Measurements from ENCODE around the gene MACROD2. TPM values are rescaled to one million over a fixed set of nuclear protein-coding genes. Genes with fewer than 3 reads are reported as not detected.

Gene MACROD2
- total and polyA plus RNA-seq, 2 of the 4 experiments (the other 2 are of a cell fraction): not detected

DNA sequence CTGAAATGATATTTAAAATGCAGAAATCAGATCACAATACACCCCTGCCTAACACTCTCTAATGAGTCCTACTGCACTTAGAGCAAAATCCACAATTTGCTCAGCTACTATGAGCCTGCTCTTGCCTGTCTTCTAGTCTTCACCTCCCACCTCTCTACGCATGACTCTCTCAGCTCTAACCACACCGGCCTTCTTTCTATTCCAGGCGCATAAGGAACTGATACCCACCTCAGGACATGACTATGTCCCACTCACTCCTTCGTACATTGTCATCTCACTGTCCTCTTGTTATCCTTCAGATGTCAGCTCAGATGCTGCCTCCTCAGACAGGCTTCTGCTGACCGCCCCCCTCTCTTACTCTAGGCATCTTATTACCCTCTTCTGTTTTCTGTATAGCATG is 543.1 kb downstream of the MACROD2 start:
- Histone ChIP-seq H2BK5ac (ENCODE audit: low read depth, low read length, poor library complexity, severe bottlenecking) (no peak overlapping the region), H3K27ac (ENCODE audit: insufficient read depth, low read length) (no peak overlapping the region), H3K4me2 (ENCODE audit: low read depth, low read length) (no peak overlapping the region), H2BK20ac (ENCODE audit: low read depth, low read length) (no peak overlapping the region), H3K79me1 (ENCODE audit: low read depth in 1 of 2, low read length in 2 of 2) (no peaks in the 10 kb centered on the region), H3K4me3 (ENCODE audit: insufficient read depth, low read depth, low read length) (no peak overlapping the region), H3K36me3 (ENCODE audit: control insufficient read depth, insufficient read depth, low read length) (no peaks in the 10 kb centered on the region), H4K8ac (ENCODE audit: low read depth in 2 of 2, low read length in 2 of 2) (no peak overlapping the region), H4K91ac (ENCODE audit: insufficient read depth, low read depth, low read length) (no peak overlapping the region), H2BK15ac (ENCODE audit: low read depth, low read length) (no peak overlapping the region), H3K27me3 (ENCODE audit: control insufficient read depth, insufficient read depth, low read length) (no peaks in the 10 kb centered on the region), H3K9ac (ENCODE audit: low read depth, low read length) (no peak overlapping the region), H3K4me1 (ENCODE audit: control insufficient read depth, insufficient read depth, low read length) (no peaks in the 10 kb centered on the region), H3K9me1 (ENCODE audit: insufficient read depth, low read length) (no peaks in the 10 kb centered on the region), H3K4ac (ENCODE audit: low read depth, low read length) (no peak overlapping the region), H2AFZ (replicated peaks; ENCODE audit: low read length, poor library complexity) (no peak overlapping the region), H3K18ac (ENCODE audit: low read depth, low read length) (no peak overlapping the region), H3K9me3 (ENCODE audit: control insufficient read depth, insufficient read depth, low read length) (no peaks in the 10 kb centered on the region), H3K23ac (ENCODE audit: low read depth, low read length) (no peak overlapping the region), H2AK9ac (replicated peaks; ENCODE audit: low read depth, low read length, poor library complexity) (no peak overlapping the region), H4K5ac (ENCODE audit: low read depth, low read length) (no peak overlapping the region), H2BK120ac (ENCODE audit: low read depth, low read length) (no peak overlapping the region), H3K14ac (replicated peaks; ENCODE audit: low read depth, low read length) (no peak overlapping the region), H2AK5ac (ENCODE audit: low read depth, low read length) (no peak overlapping the region), H4K20me1 (ENCODE audit: insufficient read depth, low read length) (no peaks in the 10 kb centered on the region), H3K56ac (ENCODE audit: extremely low read depth, insufficient read depth, low read length) (no peak overlapping the region)
- ATAC-seq (ENCODE audit: low read depth) (no peak), DNase-seq (no peak)
- no peak for TF ChIP-seq RAD21 (IDR thresholded peaks at IDR 0.05; ENCODE audit: low read length)
- TF ChIP-seq CTCF (conservative IDR thresholded peaks at IDR 0.05; ENCODE audit: low read depth, low read length): no peak
- no peak for TF ChIP-seq RFX5 (IDR thresholded peaks at IDR 0.05; ENCODE audit: low read depth, low read length)
- TF ChIP-seq RCOR1 (IDR thresholded peaks at IDR 0.05; ENCODE audit: insufficient replicate concordance, low read length): no peak
- TF ChIP-seq CEBPB (IDR thresholded peaks at IDR 0.05; ENCODE audit: low read depth, low read length): no peak
- TF ChIP-seq FOS (IDR thresholded peaks at IDR 0.05; ENCODE audit: low read depth, low read length): no peak
- intact Hi-C loops (cut with micrococcal nuclease) (no loop called here), dilution Hi-C loops (cut with HindIII; ENCODE audit: low sequenced_read_pairs, unreplicated experiment) (no loop called here), in situ Hi-C loops (cut with MboI; ENCODE audit: low sequenced_read_pairs) (no loop called here)
- BruUV-seq (replicated peaks): no TSS peak
- ChIA-PET CTCF (no interaction called here), POLR2A (ENCODE audit: unreplicated experiment) (no interaction called here)
- WGBS, 2 experiments (ENCODE audit: extremely low coverage in 2 of 2, insufficient read length in 1 of 2): 83% methylated on average over 4 of the region's 5 CpGs; no CpG with 5 or more reads in 1 of the 2 experiments

All from IMR-90 (cell line).